Left lung (tissue), 10 donors: ENCODE data around the gene ANKS6. TPM values are rescaled to one million over a fixed set of nuclear protein-coding genes. Genes with fewer than 3 reads are reported as not detected.

Source experiments
- ATAC-seq: fragments of 200-7000 bp; cut with Tn5 transposase; one replicate; pipeline ENCODE4 v1.9.1; 2020; ENCODE audit warnings: moderate library complexity
- DNase-seq, 4 donors: peaks; one replicate each; pipeline ENCODE4 v3.0.0-alpha.2; 2013 to 2020
- H3K27ac ChIP-seq, 2 donors: fragments of 200-600 bp; sonication (generic) in 1 of 2; one replicate each; pipeline versions ENCODE4 v1.5.0 to v1.8.0; 2020 to 2021
- H3K27me3 ChIP-seq, 2 donors: fragments of 200-600 bp; sonication (generic) in 1 of 2; one replicate each; pipeline versions ENCODE4 v1.5.0 to v1.8.0; 2020 to 2021
- H3K36me3 ChIP-seq, 2 donors: fragments of 200-600 bp; sonication (generic) in 1 of 2; one replicate each; pipeline versions ENCODE4 v1.5.0 to v1.8.0; 2020 to 2021
- H3K4me1 ChIP-seq, 2 donors: fragments of 200-600 bp; one replicate each; pipeline ENCODE4 v1.8.0; 2021
- H3K4me3 ChIP-seq, 2 donors: fragments of 200-600 bp; sonication (generic) in 1 of 2; one replicate each; pipeline versions ENCODE4 v1.5.0 to v1.8.0; 2020 to 2021; ENCODE audit warnings: mild to moderate bottlenecking in 1 of 2
- H3K9me3 ChIP-seq, 2 donors: fragments of 200-600 bp; sonication (generic) in 1 of 2; one replicate each; pipeline versions ENCODE4 v1.5.0 to v1.8.0; 2020 to 2021
- intact Hi-C, 2 donors: fragments of 100-400 bp; cut with DNase I; formaldehyde crosslinking; loops; one replicate each; pipeline versions ENCODE4 v1.11.2 to v1.14.2; 2022
- polyA plus RNA-seq, 6 donors: library from polyadenylated mRNA; unstranded; fragments of 120-200 nt; gene quantifications; one replicate each; pipeline ENCODE4 v1.2.1, GENCODE V29; 2013; ENCODE audit not compliant: insufficient read length in 6 of 6
- total RNA-seq, 2 donors: library from RNA; stranded (reverse); fragmentation: NEBNext Ultra II Directional; extraction: Animal tissue kit (Norgen Biotek cat#: 25700); gene quantifications; one replicate each; pipeline ENCODE4 v1.2.1, GENCODE V29; 2021
- TF ChIP-seq, protein P1 (sequence below), 2 donors: fragments of 200-600 bp; sonication (generic) in 1 of 2; IDR thresholded peaks; one replicate each; pipeline versions ENCODE4 v1.5.0 to v1.8.0; 2021; ENCODE audit warnings: antibody characterized with exemption in 2 of 2
- donor health status: DM: no; HTN: yes; CAD: no.
- donor health status: DM: no; HTN: no; CAD: no.

The ANKS6 gene
- total and polyA plus RNA-seq, 8 donors: 21.7 to 31.6 (median 25.0) TPM

DNA sequence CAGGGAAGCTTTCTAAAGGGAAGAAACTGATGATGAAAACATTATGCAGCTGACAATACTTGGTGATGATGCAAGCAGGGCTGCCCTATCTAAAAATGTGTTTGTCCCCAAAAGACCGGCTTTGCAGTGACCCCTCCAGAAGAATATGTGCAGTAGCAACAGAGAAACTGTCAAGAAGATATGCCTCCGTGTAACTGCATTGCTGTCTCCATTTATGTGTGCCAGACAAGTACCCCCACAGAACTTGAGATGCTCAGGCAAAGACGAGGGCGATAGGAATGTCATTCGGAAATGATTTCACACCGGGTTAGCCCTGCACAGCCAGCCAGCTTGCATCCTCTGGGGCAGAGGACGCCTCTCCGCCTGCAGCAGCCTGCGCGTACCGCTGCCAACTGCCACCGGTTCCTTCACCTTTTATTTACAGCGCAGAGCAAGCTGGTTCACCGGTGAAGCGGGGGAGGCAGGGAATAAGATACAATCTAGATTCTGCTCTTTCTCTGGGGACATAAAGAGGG lies 89.6 kb downstream of the ANKS6 start:
- Histone ChIP-seq H3K4me3 (no peak overlapping the region), H3K36me3 (no peaks in the 10 kb centered on the region), H3K27me3 (peaks cover 40 to 99% of the 10 kb centered on the region in 2 donors), H3K9me3 (no peaks in the 10 kb centered on the region), H3K4me1 (peaks cover 0 to 20% of the 10 kb centered on the region in 2 donors), H3K27ac (no peak overlapping the region)
- no peak for ATAC-seq
- TF ChIP-seq, protein P1, sequence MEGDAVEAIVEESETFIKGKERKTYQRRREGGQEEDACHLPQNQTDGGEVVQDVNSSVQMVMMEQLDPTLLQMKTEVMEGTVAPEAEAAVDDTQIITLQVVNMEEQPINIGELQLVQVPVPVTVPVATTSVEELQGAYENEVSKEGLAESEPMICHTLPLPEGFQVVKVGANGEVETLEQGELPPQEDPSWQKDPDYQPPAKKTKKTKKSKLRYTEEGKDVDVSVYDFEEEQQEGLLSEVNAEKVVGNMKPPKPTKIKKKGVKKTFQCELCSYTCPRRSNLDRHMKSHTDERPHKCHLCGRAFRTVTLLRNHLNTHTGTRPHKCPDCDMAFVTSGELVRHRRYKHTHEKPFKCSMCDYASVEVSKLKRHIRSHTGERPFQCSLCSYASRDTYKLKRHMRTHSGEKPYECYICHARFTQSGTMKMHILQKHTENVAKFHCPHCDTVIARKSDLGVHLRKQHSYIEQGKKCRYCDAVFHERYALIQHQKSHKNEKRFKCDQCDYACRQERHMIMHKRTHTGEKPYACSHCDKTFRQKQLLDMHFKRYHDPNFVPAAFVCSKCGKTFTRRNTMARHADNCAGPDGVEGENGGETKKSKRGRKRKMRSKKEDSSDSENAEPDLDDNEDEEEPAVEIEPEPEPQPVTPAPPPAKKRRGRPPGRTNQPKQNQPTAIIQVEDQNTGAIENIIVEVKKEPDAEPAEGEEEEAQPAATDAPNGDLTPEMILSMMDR (IDR thresholded peaks at IDR 0.05): no peak
- intact Hi-C loops: no loop called here
- no peak for DNase-seq

DNA sequence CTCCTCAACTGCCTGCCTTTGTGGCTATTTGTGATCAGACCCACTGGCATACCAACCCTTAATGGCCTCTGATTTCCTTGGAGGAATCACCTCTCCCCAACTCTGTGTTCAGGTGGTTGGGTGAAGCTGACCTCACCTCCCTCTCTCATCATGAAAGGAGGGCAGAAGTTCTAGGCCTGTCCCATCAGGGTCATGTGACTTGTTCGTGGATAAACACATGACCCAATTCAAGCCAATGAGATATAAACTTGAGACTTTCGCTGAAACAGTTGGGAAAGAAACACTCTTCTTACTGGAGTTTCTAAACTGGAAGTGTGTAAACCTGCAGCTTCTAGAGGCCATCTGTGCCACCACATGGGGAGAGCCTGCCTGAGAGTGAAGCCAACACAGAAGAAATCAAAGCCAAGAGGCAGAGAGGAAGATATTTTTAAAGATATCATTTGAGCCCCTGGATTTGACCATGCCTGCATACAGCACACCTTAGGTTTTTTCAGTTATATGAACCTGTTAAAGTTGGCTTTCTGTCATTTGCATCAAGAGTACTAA lies 93.4 kb downstream of the ANKS6 start:
- no peak for ATAC-seq
- H3K4me1 ChIP-seq: peaks cover 0 to 10% of the 10 kb centered on the region in 2 donors
- DNase-seq: no peak
- no peaks in the 10 kb centered on the region for H3K36me3 ChIP-seq
- intact Hi-C loops: no loop called here
- H3K27me3 ChIP-seq: peaks cover 20 to 70% of the 10 kb centered on the region in 2 donors
- TF ChIP-seq, protein P1 (IDR thresholded peaks at IDR 0.05): no peak
- H3K27ac ChIP-seq: no peak overlapping the region
- H3K4me3 ChIP-seq: no peak overlapping the region
- no peaks in the 10 kb centered on the region for H3K9me3 ChIP-seq

DNA sequence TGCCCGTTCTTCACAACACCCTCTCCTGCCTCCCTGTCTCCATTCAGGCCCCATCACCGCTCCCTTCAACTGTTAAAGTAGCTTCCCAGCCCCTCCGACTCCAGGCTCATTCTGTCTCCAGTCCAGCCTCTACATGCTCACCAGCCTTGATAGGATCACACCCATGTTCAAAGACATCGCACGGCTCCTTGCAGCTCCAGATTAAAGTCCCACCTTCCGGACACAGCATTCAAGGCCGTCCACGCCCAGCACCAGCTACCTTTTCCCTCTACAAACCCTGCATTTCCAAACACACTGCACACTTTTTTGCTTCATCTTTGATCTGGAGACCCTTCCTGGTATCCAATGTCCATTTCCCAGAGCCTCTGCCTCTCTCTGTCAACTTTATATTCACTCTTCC lies 94.0 kb downstream of the ANKS6 start:
- intact Hi-C loops: no loop called here
- Histone ChIP-seq H3K36me3 (no peaks in the 10 kb centered on the region), H3K4me1 (peaks cover 0 to 5% of the 10 kb centered on the region in 2 donors), H3K9me3 (no peaks in the 10 kb centered on the region), H3K27ac (no peak overlapping the region), H3K4me3 (no peak overlapping the region), H3K27me3 (peaks cover 14 to 64% of the 10 kb centered on the region in 2 donors)
- TF ChIP-seq, protein P1 (IDR thresholded peaks at IDR 0.05): no peak
- DNase-seq (no peak), ATAC-seq (no peak)

DNA sequence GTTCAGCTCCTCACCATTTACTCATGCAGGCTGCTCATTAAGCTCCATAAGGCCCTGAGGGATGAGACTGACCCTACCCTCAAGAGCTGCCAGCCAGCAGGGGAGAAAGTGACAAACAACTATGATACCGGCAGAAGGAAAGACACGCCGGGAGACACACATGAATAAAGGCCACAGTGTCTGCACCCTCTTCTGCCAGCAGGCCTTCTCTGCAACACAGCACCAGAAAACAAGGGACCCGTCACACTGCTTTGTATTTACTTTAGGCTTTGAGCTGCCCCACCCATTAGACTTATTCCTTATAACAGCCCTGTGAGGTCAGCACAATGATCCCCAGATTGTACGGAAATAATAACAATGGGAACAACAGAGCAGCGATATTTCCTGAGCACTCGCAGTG lies 94.8 kb downstream of the ANKS6 start:
- Histone ChIP-seq H3K4me1 (no peaks in the 10 kb centered on the region), H3K27ac (no peak overlapping the region), H3K9me3 (no peaks in the 10 kb centered on the region), H3K4me3 (no peak overlapping the region), H3K36me3 (no peaks in the 10 kb centered on the region), H3K27me3 (peaks cover 7 to 58% of the 10 kb centered on the region in 2 donors)
- intact Hi-C loops: no loop called here
- DNase-seq: no peak
- TF ChIP-seq, protein P1 (IDR thresholded peaks at IDR 0.05): no peak
- ATAC-seq: no peak

DNA sequence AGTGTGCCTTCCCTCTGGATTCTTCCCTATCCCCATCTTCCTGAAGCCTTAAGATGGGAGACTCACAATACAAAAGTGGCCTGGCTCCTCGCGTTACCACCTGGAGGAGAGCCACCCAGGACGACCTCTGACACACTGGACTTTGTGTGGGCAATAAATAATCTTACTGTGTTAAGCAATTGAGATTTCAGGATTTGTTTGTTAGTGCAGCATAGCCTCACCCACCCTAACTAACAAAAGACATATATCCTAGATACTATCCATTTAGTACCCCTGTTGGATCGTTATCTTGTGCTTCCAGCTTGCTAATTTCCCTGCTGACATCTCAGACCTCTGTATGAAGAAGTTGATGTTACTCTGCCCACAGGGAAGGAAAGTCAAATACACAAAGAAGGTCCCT lies 95.6 kb downstream of the ANKS6 start:
- peaks cover 0 to 58% of the 10 kb centered on the region in 2 donors for H3K27me3 ChIP-seq
- DNase-seq: no peak
- H3K4me1 ChIP-seq: no peaks in the 10 kb centered on the region
- TF ChIP-seq, protein P1 (IDR thresholded peaks at IDR 0.05): no peak
- intact Hi-C loops: no loop called here
- ATAC-seq: no peak
- H3K36me3 ChIP-seq: no peaks in the 10 kb centered on the region
- no peak overlapping the region for H3K4me3 ChIP-seq
- H3K9me3 ChIP-seq: no peaks in the 10 kb centered on the region
- H3K27ac ChIP-seq: no peak overlapping the region
